HEK293 (cell line): ENCODE measurements around the gene TCOF1.

Experiments used
- CTCF ChIA-PET: fragments of 350-600 bp; formaldehyde crosslinking; extraction: SDS; loops from one replicate; lab custom pipeline; 2021; ENCODE audit warnings: antibody characterized with exemption; lab: Yijun Ruan, JAX
- POLR2A ChIA-PET: fragments of 300-600 bp; formaldehyde crosslinking; extraction: SDS; loops from one replicate; lab custom pipeline; 2020; ENCODE audit warnings: antibody characterized with exemption, inconsistent platforms; lab: Yijun Ruan, JAX
- H3K27ac ChIP-seq: fragments of 200-500 bp; sonication (Bioruptor generic); 2 replicates; pipeline ENCODE4 v1.5.1; 2014; ENCODE audit warnings: low read depth, low read length, control low read depth, inconsistent platforms; ENCODE audit errors: extremely low read depth
- H3K36me3 ChIP-seq, 2 experiments: fragments of 200-500 bp in 1 of 2; sonication (Bioruptor generic) in 1 of 2; 1 replicate in 1 of 2; 2 replicates in 1 of 2; pipeline ENCODE4 v1.5.1; 2014 to 2017; ENCODE audit warnings: inconsistent platforms in 2 of 2, low read length in 2 of 2; ENCODE audit not compliant: control insufficient read depth in 2 of 2, insufficient read depth in 1 of 2
- H3K4me1 ChIP-seq: fragments of 200-500 bp; sonication (Bioruptor generic); 2 replicates; pipeline ENCODE4 v1.5.1; 2014; ENCODE audit warnings: mild to moderate bottlenecking, low read length, inconsistent platforms; ENCODE audit not compliant: control insufficient read depth, insufficient read depth
- H3K4me3 ChIP-seq: 2 replicates; pipeline ENCODE4 v1.5.1; 2011; ENCODE audit warnings: low read depth, mild to moderate bottlenecking, control low read depth, low read length, moderate library complexity
- H3K9me3 ChIP-seq: fragments of 200-500 bp; sonication (Bioruptor generic); 2 replicates; pipeline ENCODE4 v1.5.1; 2014; ENCODE audit warnings: low read depth, low read length, inconsistent platforms; ENCODE audit not compliant: control insufficient read depth, insufficient read depth
- BCL11B ChIP-seq: fragments of 450-650 bp; formaldehyde crosslinking; IDR thresholded peaks from 2 replicates; pipeline ENCODE4 v1.5.1; 2016; ENCODE audit warnings: low read depth, missing biosample characterization, missing genetic modification characterization
- GLI4 ChIP-seq: fragments of 450-650 bp; formaldehyde crosslinking; IDR thresholded peaks from 2 replicates; pipeline ENCODE4 v1.5.1; 2016; ENCODE audit warnings: missing biosample characterization, missing genetic modification characterization
- MZF1 ChIP-seq: fragments of 450-650 bp; formaldehyde crosslinking; IDR thresholded peaks from 2 replicates; pipeline ENCODE4 v1.5.1; 2017; ENCODE audit warnings: missing biosample characterization, missing genetic modification characterization, borderline replicate concordance
- PBX3 ChIP-seq: sonication (generic); formaldehyde crosslinking; IDR thresholded peaks from 2 replicates; pipeline ENCODE4 v1.8.1; 2022; ENCODE audit warnings: mild to moderate bottlenecking, moderate library complexity, missing genetic modification reagents
- ZBTB7A ChIP-seq: fragments of 450-650 bp; formaldehyde crosslinking; IDR thresholded peaks from 2 replicates; pipeline ENCODE4 v1.5.1; 2016; ENCODE audit warnings: low read depth, missing biosample characterization, missing genetic modification characterization
- ZBTB8A ChIP-seq: fragments of 450-650 bp; formaldehyde crosslinking; IDR thresholded peaks from 2 replicates; pipeline ENCODE4 v1.5.1; 2016; ENCODE audit warnings: missing biosample characterization, missing genetic modification characterization
- ZFHX2 ChIP-seq: fragments of 450-650 bp; formaldehyde crosslinking; conservative IDR thresholded peaks from 2 replicates; pipeline ENCODE4 v1.5.1; 2016; ENCODE audit warnings: missing biosample characterization, missing genetic modification characterization
- ZNF112 ChIP-seq: fragments of 450-650 bp; formaldehyde crosslinking; IDR thresholded peaks from 2 replicates; pipeline ENCODE4 v1.5.0; 2017; ENCODE audit warnings: missing biosample characterization, missing genetic modification characterization
- ZNF133 ChIP-seq: fragments of 450-650 bp; formaldehyde crosslinking; IDR thresholded peaks from 2 replicates; pipeline ENCODE4 v1.5.1; 2016; ENCODE audit warnings: missing biosample characterization, missing genetic modification characterization
- ZNF140 ChIP-seq: fragments of 450-650 bp; formaldehyde crosslinking; IDR thresholded peaks from 2 replicates; pipeline ENCODE4 v1.5.1; 2016; ENCODE audit warnings: missing biosample characterization, missing genetic modification characterization
- ZNF175 ChIP-seq: fragments of 450-650 bp; formaldehyde crosslinking; IDR thresholded peaks from 2 replicates; pipeline ENCODE4 v1.5.1; 2016; ENCODE audit warnings: missing biosample characterization, missing genetic modification characterization
- ZNF211 ChIP-seq: fragments of 450-650 bp; formaldehyde crosslinking; IDR thresholded peaks from 2 replicates; pipeline ENCODE4 v1.5.1; 2016; ENCODE audit warnings: low read depth, missing biosample characterization, missing genetic modification characterization
- ZNF302 ChIP-seq: fragments of 450-650 bp; formaldehyde crosslinking; IDR thresholded peaks from 2 replicates; pipeline ENCODE4 v1.5.1; 2016; ENCODE audit warnings: missing biosample characterization, missing genetic modification characterization, low read depth
- ZNF350 ChIP-seq: fragments of 450-650 bp; formaldehyde crosslinking; IDR thresholded peaks from 2 replicates; pipeline ENCODE4 v1.5.0; 2017; ENCODE audit warnings: missing biosample characterization, mild to moderate bottlenecking, missing genetic modification characterization
- ZNF398 ChIP-seq: fragments of 450-650 bp; formaldehyde crosslinking; IDR thresholded peaks from 2 replicates; pipeline ENCODE4 v1.5.1; 2017; ENCODE audit warnings: missing biosample characterization, missing genetic modification characterization
- ZNF423 ChIP-seq: fragments of 450-650 bp; formaldehyde crosslinking; IDR thresholded peaks from 2 replicates; pipeline ENCODE4 v1.5.1; 2016; ENCODE audit warnings: missing biosample characterization, missing genetic modification characterization
- ZNF510 ChIP-seq: fragments of 450-650 bp; formaldehyde crosslinking; IDR thresholded peaks from 2 replicates; pipeline ENCODE4 v1.5.1; 2018; ENCODE audit warnings: mild to moderate bottlenecking, missing genetic modification characterization, missing biosample characterization; ENCODE audit not compliant: insufficient replicate concordance
- ZNF521 ChIP-seq: fragments of 450-650 bp; formaldehyde crosslinking; IDR thresholded peaks from 2 replicates; pipeline ENCODE4 v1.5.1; 2017; ENCODE audit warnings: missing biosample characterization, mild to moderate bottlenecking, missing genetic modification characterization
- ZNF837 ChIP-seq: fragments of 450-650 bp; formaldehyde crosslinking; IDR thresholded peaks from 2 replicates; pipeline ENCODE4 v1.5.1; 2016; ENCODE audit warnings: missing biosample characterization, missing genetic modification characterization
- TF ChIP-seq, protein P1 (sequence below): fragments of 450-650 bp; formaldehyde crosslinking; IDR thresholded peaks from 2 replicates; pipeline ENCODE4 v1.5.1; 2016; ENCODE audit warnings: missing biosample characterization, missing genetic modification characterization, borderline replicate concordance
- TF ChIP-seq, protein P2 (sequence below): fragments of 450-650 bp; formaldehyde crosslinking; IDR thresholded peaks from 2 replicates; pipeline ENCODE4 v1.5.0; 2017; ENCODE audit warnings: missing biosample characterization, missing genetic modification characterization, borderline replicate concordance

TCOF1 gene

GRCh38 chr5:150377964-150378694, 20.6 kb downstream of the TCOF1 start (continued):
- TF ChIP-seq ZNF423 (tag by site-specific recombination), result no peak
- no peak for TF ChIP-seq ZNF112 (tag by site-specific recombination)
- TF ChIP-seq ZNF211 (tag by site-specific recombination), result no peak
- no peak for TF ChIP-seq ZNF175 (tag by site-specific recombination)
- no peak for TF ChIP-seq ZNF521 (tag by site-specific recombination)
- no peak for TF ChIP-seq ZNF510 (tag by site-specific recombination)
- no peak for TF ChIP-seq ZBTB7A (tag by site-specific recombination)
- TF ChIP-seq ZNF350 (tag by site-specific recombination), result no peak
- TF ChIP-seq GLI4, result no peak
- no peak for TF ChIP-seq BCL11B (tag by site-specific recombination)

- Histone ChIP-seq H3K4me1 (no peaks in the 10 kb centered on the region), H3K4me3 (no peak overlapping the region), H3K36me3 (peaks cover 47 to 99% of the 10 kb centered on the region in 2 experiments), H3K9me3 (no peaks in the 10 kb centered on the region), H3K27ac (no peak overlapping the region)
- CTCF ChIA-PET, result no interaction called here
- POLR2A ChIA-PET, result interaction anchor here (1.0 kb wide), 1 partner anchor 12 kb away, joined by 3 read pairs; no protein-coding TSS in a partner anchor
- TF ChIP-seq ZBTB8A (tag by site-specific recombination) (no peak), ZNF837 (tag by site-specific recombination) (no peak), ZFHX2 (no peak), ZNF398 (tag by site-specific recombination) (no peak), ZNF140 (tag by site-specific recombination) (no peak), ZNF521 (tag by site-specific recombination) (no peak), BCL11B (tag by site-specific recombination) (no peak)
- TF ChIP-seq, protein P1, sequence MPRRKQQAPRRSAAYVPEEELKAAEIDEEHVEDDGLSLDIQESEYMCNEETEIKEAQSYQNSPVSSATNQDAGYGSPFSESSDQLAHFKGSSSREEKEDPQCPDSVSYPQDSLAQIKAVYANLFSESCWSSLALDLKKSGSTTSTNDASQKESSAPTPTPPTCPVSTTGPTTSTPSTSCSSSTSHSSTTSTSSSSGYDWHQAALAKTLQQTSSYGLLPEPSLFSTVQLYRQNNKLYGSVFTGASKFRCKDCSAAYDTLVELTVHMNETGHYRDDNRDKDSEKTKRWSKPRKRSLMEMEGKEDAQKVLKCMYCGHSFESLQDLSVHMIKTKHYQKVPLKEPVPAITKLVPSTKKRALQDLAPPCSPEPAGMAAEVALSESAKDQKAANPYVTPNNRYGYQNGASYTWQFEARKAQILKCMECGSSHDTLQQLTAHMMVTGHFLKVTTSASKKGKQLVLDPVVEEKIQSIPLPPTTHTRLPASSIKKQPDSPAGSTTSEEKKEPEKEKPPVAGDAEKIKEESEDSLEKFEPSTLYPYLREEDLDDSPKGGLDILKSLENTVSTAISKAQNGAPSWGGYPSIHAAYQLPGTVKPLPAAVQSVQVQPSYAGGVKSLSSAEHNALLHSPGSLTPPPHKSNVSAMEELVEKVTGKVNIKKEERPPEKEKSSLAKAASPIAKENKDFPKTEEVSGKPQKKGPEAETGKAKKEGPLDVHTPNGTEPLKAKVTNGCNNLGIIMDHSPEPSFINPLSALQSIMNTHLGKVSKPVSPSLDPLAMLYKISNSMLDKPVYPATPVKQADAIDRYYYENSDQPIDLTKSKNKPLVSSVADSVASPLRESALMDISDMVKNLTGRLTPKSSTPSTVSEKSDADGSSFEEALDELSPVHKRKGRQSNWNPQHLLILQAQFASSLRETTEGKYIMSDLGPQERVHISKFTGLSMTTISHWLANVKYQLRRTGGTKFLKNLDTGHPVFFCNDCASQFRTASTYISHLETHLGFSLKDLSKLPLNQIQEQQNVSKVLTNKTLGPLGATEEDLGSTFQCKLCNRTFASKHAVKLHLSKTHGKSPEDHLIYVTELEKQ (tag by site-specific recombination), result no peak
Measured at GRCh38 chr5:150384701-150385100, 27.2 kb downstream of the TCOF1 start.

GRCh38 chr5:150386024-150386855, 28.7 kb downstream of the TCOF1 start:
- ChIA-PET CTCF (interaction anchor here (0.5 kb wide), 1 partner anchor 31 kb away, joined by 5 read pairs; no protein-coding TSS in a partner anchor), POLR2A (no interaction called here)
- H3K9me3 ChIP-seq, result no peaks in the 10 kb centered on the region
- H3K27ac ChIP-seq, result no peak overlapping the region
- no peaks in the 10 kb centered on the region for H3K4me1 ChIP-seq
- H3K4me3 ChIP-seq, result no peak overlapping the region
- peaks cover 43 to 99% of the 10 kb centered on the region in 2 experiments for H3K36me3 ChIP-seq
- TF ChIP-seq ZNF302 (tag by site-specific recombination) (no peak), MZF1 (tag by site-specific recombination) (no peak), ZNF133 (tag by site-specific recombination) (no peak), BCL11B (tag by site-specific recombination) (no peak), PBX3 (no peak)
- TF ChIP-seq, protein P2, sequence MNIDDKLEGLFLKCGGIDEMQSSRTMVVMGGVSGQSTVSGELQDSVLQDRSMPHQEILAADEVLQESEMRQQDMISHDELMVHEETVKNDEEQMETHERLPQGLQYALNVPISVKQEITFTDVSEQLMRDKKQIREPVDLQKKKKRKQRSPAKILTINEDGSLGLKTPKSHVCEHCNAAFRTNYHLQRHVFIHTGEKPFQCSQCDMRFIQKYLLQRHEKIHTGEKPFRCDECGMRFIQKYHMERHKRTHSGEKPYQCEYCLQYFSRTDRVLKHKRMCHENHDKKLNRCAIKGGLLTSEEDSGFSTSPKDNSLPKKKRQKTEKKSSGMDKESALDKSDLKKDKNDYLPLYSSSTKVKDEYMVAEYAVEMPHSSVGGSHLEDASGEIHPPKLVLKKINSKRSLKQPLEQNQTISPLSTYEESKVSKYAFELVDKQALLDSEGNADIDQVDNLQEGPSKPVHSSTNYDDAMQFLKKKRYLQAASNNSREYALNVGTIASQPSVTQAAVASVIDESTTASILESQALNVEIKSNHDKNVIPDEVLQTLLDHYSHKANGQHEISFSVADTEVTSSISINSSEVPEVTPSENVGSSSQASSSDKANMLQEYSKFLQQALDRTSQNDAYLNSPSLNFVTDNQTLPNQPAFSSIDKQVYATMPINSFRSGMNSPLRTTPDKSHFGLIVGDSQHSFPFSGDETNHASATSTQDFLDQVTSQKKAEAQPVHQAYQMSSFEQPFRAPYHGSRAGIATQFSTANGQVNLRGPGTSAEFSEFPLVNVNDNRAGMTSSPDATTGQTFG (tag by site-specific recombination), result no peak
